Measurements from ENCODE around the gene CARD19.

The CARD19 gene

DNA sequence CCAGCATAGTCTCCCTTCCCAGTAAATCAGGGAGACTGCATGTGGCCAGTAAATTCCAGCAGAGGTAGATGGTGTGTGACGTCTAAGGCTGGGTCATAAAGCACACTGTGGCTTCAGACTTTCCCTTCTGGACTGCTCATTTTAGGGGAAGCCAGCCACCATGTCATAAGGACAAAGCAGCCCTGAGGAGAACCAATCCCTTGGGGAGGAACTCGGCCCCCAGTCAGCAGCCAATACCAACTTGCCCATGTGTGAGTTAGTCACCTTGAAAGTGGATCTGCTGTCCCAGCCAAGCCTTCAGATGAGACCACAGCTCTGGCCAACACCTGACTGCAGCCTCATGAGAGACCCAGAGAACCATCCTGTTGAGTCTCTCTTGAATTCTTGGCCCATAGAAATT is 52.7 kb downstream of the CARD19 start:
- Histone ChIP-seq H3K27ac (ENCODE audit: low read depth, low read length) (no peak overlapping the region), H3K36me3 (ENCODE audit: control insufficient read depth, low read length) (no peaks in the 10 kb centered on the region), H3K79me2 (ENCODE audit: control insufficient read depth, low read length) (no peaks in the 10 kb centered on the region), H3K9me3 (ENCODE audit: control insufficient read depth, insufficient read depth, low read length) (no peaks in the 10 kb centered on the region), H3F3A (ENCODE audit: control insufficient read depth, insufficient read depth) (peaks cover 4% of the 10 kb centered on the region), H3K4me2 (ENCODE audit: low read length) (no peak overlapping the region), H3K4me1 (ENCODE audit: control insufficient read depth, low read length) (peaks cover 55% of the 10 kb centered on the region), H4K20me1 (ENCODE audit: control insufficient read depth, insufficient read depth, low read depth, low read length) (no peaks in the 10 kb centered on the region), H3K9me2 (replicated peaks; ENCODE audit: control insufficient read depth, low read length) (no peaks in the 10 kb centered on the region), H3K4me3 (ENCODE audit: low read length) (no peak overlapping the region), H3K27me3 (ENCODE audit: control insufficient read depth, low read length) (no peaks in the 10 kb centered on the region)
- no peak for TF ChIP-seq EZH2phosphoT487 (IDR thresholded peaks at IDR 0.05; ENCODE audit: borderline replicate concordance, low read length)
- TF ChIP-seq, protein P1, sequence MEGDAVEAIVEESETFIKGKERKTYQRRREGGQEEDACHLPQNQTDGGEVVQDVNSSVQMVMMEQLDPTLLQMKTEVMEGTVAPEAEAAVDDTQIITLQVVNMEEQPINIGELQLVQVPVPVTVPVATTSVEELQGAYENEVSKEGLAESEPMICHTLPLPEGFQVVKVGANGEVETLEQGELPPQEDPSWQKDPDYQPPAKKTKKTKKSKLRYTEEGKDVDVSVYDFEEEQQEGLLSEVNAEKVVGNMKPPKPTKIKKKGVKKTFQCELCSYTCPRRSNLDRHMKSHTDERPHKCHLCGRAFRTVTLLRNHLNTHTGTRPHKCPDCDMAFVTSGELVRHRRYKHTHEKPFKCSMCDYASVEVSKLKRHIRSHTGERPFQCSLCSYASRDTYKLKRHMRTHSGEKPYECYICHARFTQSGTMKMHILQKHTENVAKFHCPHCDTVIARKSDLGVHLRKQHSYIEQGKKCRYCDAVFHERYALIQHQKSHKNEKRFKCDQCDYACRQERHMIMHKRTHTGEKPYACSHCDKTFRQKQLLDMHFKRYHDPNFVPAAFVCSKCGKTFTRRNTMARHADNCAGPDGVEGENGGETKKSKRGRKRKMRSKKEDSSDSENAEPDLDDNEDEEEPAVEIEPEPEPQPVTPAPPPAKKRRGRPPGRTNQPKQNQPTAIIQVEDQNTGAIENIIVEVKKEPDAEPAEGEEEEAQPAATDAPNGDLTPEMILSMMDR (IDR thresholded peaks at IDR 0.05; ENCODE audit: low read depth, low read length, poor library complexity, severe bottlenecking) = no peak

GRCh38 chr9:93149361-93149760 is 53.3 kb downstream of the CARD19 start:
- H4K20me1 ChIP-seq (ENCODE audit: control insufficient read depth, insufficient read depth, low read depth, low read length) = no peaks in the 10 kb centered on the region
- TF ChIP-seq EZH2phosphoT487 (IDR thresholded peaks at IDR 0.05; ENCODE audit: borderline replicate concordance, low read length) = no peak
- TF ChIP-seq, protein P1 (IDR thresholded peaks at IDR 0.05; ENCODE audit: low read depth, low read length, poor library complexity, severe bottlenecking) = no peak
- no peaks in the 10 kb centered on the region for H3K27me3 ChIP-seq (ENCODE audit: control insufficient read depth, low read length)
- no peaks in the 10 kb centered on the region for H3K9me3 ChIP-seq (ENCODE audit: control insufficient read depth, insufficient read depth, low read length)
- no peaks in the 10 kb centered on the region for H3K9me2 ChIP-seq (replicated peaks; ENCODE audit: control insufficient read depth, low read length)
- peaks cover 4% of the 10 kb centered on the region for H3F3A ChIP-seq (ENCODE audit: control insufficient read depth, insufficient read depth)
- no peak overlapping the region for H3K27ac ChIP-seq (ENCODE audit: low read depth, low read length)
- no peaks in the 10 kb centered on the region for H3K36me3 ChIP-seq (ENCODE audit: control insufficient read depth, low read length)
- no peaks in the 10 kb centered on the region for H3K79me2 ChIP-seq (ENCODE audit: control insufficient read depth, low read length)
- no peak overlapping the region for H3K4me3 ChIP-seq (ENCODE audit: low read length)
- peaks cover 53% of the 10 kb centered on the region for H3K4me1 ChIP-seq (ENCODE audit: control insufficient read depth, low read length)
- 0 out of 2 replicates have a peak overlapping the region, but pooled peaks have one; percentile 20 for H3K4me2 ChIP-seq (ENCODE audit: low read length)

DNA sequence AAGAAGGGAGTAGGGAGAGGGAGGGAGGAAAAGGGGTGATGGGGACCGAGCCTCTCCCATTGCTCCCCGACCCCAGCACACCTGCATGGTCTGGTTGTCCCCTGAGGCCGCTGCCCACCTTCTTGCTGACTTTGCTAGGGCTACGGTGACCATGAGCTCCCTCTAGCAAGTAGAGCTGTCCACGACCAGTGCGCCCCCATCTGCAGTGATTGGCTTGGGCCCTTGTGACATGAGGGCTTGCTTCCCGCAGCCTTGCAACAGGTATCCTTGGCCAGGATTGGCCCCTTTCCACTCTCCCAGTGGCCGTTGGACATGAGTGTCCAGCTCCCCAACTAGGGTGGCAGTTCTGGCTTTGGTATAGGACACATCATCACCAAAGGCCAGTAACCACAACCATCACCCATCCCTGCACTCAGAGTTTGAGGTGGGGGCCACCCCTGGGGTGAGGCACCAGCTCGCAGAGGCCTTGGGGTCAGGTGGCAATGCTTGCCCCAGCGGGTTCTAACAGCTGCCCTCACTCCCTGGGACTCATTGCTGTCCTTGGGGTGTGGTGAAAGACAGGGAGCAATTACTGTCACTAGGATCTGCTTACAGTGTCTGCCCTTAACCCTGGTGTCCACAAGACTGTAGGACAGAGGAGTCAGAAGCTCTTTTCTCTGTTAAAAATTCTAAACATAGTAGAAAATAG is 55.2 kb downstream of the CARD19 start:
- Histone ChIP-seq H3K9me3 (ENCODE audit: control insufficient read depth, insufficient read depth, low read length) (no peaks in the 10 kb centered on the region), H3K4me3 (ENCODE audit: low read length) (no peak overlapping the region), H3K4me1 (ENCODE audit: control insufficient read depth, low read length) (peaks cover 42% of the 10 kb centered on the region), H3K27ac (ENCODE audit: low read depth, low read length) (no peak overlapping the region), H4K20me1 (ENCODE audit: control insufficient read depth, insufficient read depth, low read depth, low read length) (no peaks in the 10 kb centered on the region), H3K79me2 (ENCODE audit: control insufficient read depth, low read length) (no peaks in the 10 kb centered on the region), H3K4me2 (ENCODE audit: low read length) (no peak overlapping the region), H3F3A (ENCODE audit: control insufficient read depth, insufficient read depth) (no peaks in the 10 kb centered on the region), H3K27me3 (ENCODE audit: control insufficient read depth, low read length) (no peaks in the 10 kb centered on the region), H3K9me2 (replicated peaks; ENCODE audit: control insufficient read depth, low read length) (no peaks in the 10 kb centered on the region), H3K36me3 (ENCODE audit: control insufficient read depth, low read length) (no peaks in the 10 kb centered on the region)
- no peak for TF ChIP-seq EZH2phosphoT487 (IDR thresholded peaks at IDR 0.05; ENCODE audit: borderline replicate concordance, low read length)
- TF ChIP-seq, protein P1 (IDR thresholded peaks at IDR 0.05; ENCODE audit: low read depth, low read length, poor library complexity, severe bottlenecking) = no peak

Measured in DOHH2 (cell line).